Neural crest cell (in vitro differentiated cells): Measurements from ENCODE around the gene GARS1. TPM values are rescaled to one million over a fixed set of nuclear protein-coding genes. Genes with fewer than 3 reads are reported as not detected.

Source experiments
- DNase-seq: peaks from one replicate; pipeline ENCODE4 v3.0.0; 2021; ENCODE audit warnings: low read depth, mixed read lengths, low spot score
- H3K27ac Mint-ChIP-seq: one replicate; pipeline ENCODE4 v1.8.0; 2021; ENCODE audit warnings: mild to moderate bottlenecking, mixed read lengths; ENCODE audit not compliant: unreplicated experiment
- H3K27me3 Mint-ChIP-seq: 2 replicates; pipeline ENCODE4 v1.8.0; 2021; ENCODE audit warnings: low read depth, mild to moderate bottlenecking, mixed read lengths
- H3K36me3 Mint-ChIP-seq: 2 replicates; pipeline ENCODE4 v1.8.0; 2021; ENCODE audit warnings: low read depth, mild to moderate bottlenecking, mixed read lengths
- H3K4me1 Mint-ChIP-seq: 2 replicates; pipeline ENCODE4 v1.8.0; 2021; ENCODE audit warnings: mixed read lengths
- H3K4me3 Mint-ChIP-seq: one replicate; pipeline ENCODE4 v1.8.0; 2021; ENCODE audit warnings: mild to moderate bottlenecking, mixed read lengths
- H3K9me3 Mint-ChIP-seq: 2 replicates; pipeline ENCODE4 v1.8.0; 2021; ENCODE audit warnings: mixed read lengths
- total RNA-seq: library from RNA; stranded (reverse); gene quantifications from 2 replicates; pipeline ENCODE4 v1.2.1, GENCODE V29; 2021
- TF ChIP-seq, protein P1 (sequence below): fragments of 200-600 bp; sonication (generic); conservative IDR thresholded peaks from 2 replicates; pipeline ENCODE4 v1.5.0; 2021; ENCODE audit warnings: antibody characterized with exemption, mild to moderate bottlenecking

GARS1 gene
- total RNA-seq, 1 donor from 2014 or later = 152 TPM

GRCh38 chr7:30664184-30664885 lies 69.7 kb downstream of the GARS1 start:
- H3K27me3 Mint-ChIP-seq = peaks cover 1% of the 10 kb centered on the region
- TF ChIP-seq, protein P1, sequence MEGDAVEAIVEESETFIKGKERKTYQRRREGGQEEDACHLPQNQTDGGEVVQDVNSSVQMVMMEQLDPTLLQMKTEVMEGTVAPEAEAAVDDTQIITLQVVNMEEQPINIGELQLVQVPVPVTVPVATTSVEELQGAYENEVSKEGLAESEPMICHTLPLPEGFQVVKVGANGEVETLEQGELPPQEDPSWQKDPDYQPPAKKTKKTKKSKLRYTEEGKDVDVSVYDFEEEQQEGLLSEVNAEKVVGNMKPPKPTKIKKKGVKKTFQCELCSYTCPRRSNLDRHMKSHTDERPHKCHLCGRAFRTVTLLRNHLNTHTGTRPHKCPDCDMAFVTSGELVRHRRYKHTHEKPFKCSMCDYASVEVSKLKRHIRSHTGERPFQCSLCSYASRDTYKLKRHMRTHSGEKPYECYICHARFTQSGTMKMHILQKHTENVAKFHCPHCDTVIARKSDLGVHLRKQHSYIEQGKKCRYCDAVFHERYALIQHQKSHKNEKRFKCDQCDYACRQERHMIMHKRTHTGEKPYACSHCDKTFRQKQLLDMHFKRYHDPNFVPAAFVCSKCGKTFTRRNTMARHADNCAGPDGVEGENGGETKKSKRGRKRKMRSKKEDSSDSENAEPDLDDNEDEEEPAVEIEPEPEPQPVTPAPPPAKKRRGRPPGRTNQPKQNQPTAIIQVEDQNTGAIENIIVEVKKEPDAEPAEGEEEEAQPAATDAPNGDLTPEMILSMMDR = no peak
- no peaks in the 10 kb centered on the region for H3K4me1 Mint-ChIP-seq
- no peak for DNase-seq
- no peak overlapping the region for H3K27ac Mint-ChIP-seq
- no peaks in the 10 kb centered on the region for H3K36me3 Mint-ChIP-seq
- no peaks in the 10 kb centered on the region for H3K9me3 Mint-ChIP-seq
- H3K4me3 Mint-ChIP-seq = no peak overlapping the region

DNA sequence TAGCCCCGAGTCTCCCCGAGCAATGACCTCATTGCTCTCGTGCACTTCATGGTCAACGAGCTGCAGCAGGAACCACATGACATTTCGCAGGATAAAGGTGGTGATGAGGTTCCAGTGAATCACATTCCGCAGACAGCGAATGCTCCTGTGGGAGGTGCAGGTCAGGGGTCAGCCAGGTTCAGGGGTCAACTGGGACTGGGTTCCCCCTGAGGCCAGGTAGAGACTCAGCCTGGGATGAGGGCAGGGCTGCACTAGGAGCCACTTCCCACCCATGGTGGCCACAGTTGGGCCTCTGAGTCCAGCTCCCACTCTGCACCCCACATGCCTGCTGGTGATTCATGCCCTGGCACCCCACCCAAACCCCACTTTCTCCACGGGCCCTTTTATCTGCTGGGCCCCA lies 70.4 kb downstream of the GARS1 start:
- no peak overlapping the region for H3K4me3 Mint-ChIP-seq
- TF ChIP-seq, protein P1 = no peak
- no peaks in the 10 kb centered on the region for H3K9me3 Mint-ChIP-seq
- DNase-seq = no peak
- no peak overlapping the region for H3K27ac Mint-ChIP-seq
- H3K36me3 Mint-ChIP-seq = no peaks in the 10 kb centered on the region
- H3K27me3 Mint-ChIP-seq = peaks cover 6% of the 10 kb centered on the region
- H3K4me1 Mint-ChIP-seq = no peaks in the 10 kb centered on the region

DNA sequence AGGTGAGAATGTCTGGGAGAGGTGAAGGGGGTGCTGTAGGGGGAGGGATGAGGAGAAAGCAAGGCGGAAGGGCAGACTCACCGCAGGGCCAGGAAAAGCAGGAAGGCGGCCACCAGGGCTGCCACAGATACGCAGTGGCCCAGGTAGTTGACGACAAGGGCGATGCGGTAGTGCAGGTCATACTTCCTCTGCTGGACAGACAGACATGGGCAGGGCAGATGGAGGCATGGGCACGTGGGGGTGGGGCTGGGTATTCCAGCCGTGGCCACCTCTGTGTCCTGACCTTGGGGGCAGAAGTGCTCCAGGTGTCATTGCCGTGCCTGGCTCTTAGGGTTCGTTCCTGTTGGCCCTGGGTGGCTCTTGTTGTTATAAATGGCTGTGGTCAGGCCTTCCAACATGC lies 70.8 kb downstream of the GARS1 start:
- H3K9me3 Mint-ChIP-seq = no peaks in the 10 kb centered on the region
- TF ChIP-seq, protein P1 = no peak
- no peak for DNase-seq
- no peak overlapping the region for H3K4me3 Mint-ChIP-seq
- H3K4me1 Mint-ChIP-seq = no peaks in the 10 kb centered on the region
- no peaks in the 10 kb centered on the region for H3K36me3 Mint-ChIP-seq
- H3K27me3 Mint-ChIP-seq = peaks cover 6% of the 10 kb centered on the region
- no peak overlapping the region for H3K27ac Mint-ChIP-seq

GRCh38 chr7:30667172-30667571 lies 72.5 kb downstream of the GARS1 start:
- no peak for DNase-seq
- peaks cover 14% of the 10 kb centered on the region for H3K27me3 Mint-ChIP-seq
- no peak overlapping the region for H3K27ac Mint-ChIP-seq
- TF ChIP-seq, protein P1 = no peak
- no peaks in the 10 kb centered on the region for H3K36me3 Mint-ChIP-seq
- H3K4me3 Mint-ChIP-seq = no peak overlapping the region
- no peaks in the 10 kb centered on the region for H3K4me1 Mint-ChIP-seq
- no peaks in the 10 kb centered on the region for H3K9me3 Mint-ChIP-seq

DNA sequence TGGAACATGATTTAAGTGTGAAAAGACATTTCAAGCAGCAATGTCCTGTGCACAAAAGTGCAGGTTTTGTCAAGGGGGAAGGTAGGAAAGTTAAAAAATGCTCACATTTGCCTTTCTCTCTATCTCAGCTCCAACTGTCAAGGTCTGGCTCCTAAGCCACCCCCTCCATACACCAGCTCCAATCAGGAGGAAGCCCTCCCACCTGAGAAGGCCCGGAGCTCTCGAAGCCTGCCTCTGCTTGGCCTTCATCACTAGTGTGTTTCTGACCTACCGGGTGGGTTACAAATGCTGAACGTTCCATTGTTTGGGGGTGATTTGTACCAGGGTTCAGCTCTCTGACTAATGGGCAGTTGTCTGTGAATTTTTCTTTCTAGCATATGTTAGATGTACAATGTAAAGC lies 73.4 kb downstream of the GARS1 start:
- no peak for DNase-seq
- Mint-ChIP-seq H3K36me3 (no peaks in the 10 kb centered on the region), H3K4me1 (no peaks in the 10 kb centered on the region), H3K4me3 (no peak overlapping the region), H3K27me3 (peaks cover 14% of the 10 kb centered on the region), H3K27ac (no peak overlapping the region), H3K9me3 (no peaks in the 10 kb centered on the region)
- TF ChIP-seq, protein P1 = no peak
